Left cardiac atrium (tissue), 4 donors: ENCODE measurements around the gene ZNF407. TPM values are rescaled to one million over a fixed set of nuclear protein-coding genes. Genes with fewer than 3 reads are reported as not detected.
A peak's percentile ranks its signal among the peaks of the same experiment; 100 is the strongest.

Experiments used
- ATAC-seq, 2 donors: fragments of 200-7000 bp; cut with Tn5 transposase; one replicate each; pipeline ENCODE4 v1.9.1; 2020; ENCODE audit warnings: mild to moderate bottlenecking in 2 of 2, moderate library complexity in 2 of 2
- DNase-seq: peaks from one replicate; pipeline ENCODE4 v3.0.0-alpha.2; 2020
- intact Hi-C, 2 donors: fragments of 100-400 bp; cut with DNase I; formaldehyde crosslinking; loops; one replicate each; pipeline versions ENCODE4 v1.14.1 to v1.15.1; 2022 to 2023
- total RNA-seq, 2 donors: library from RNA; stranded (reverse); fragmentation: NEBNext Ultra II Directional; extraction: Animal tissue kit (Norgen Biotek cat#: 25700); gene quantifications; one replicate each; pipeline ENCODE4 v1.2.1, GENCODE V29; 2021
- donor health status: DM: no; HTN: yes; CAD: no.
- donor health status: DM: no; HTN: yes; CAD: no; lungs with severe emphysema.
- donor health status: DM: yes; HTN: yes; CAD: no.
- donor health status: Dilated cardiomyopathy.

ZNF407 gene
- total RNA-seq, 2 donors from 2014 or later: 10.1 to 10.6 TPM

GRCh38 chr18:74745633-74746403 is 148.1 kb downstream of the ZNF407 start:
- ATAC-seq (peak in 1 of 2 donors; percentile 79), DNase-seq (no peak)
- intact Hi-C loops: no loop called here

GRCh38 chr18:74748809-74749208 is 151.1 kb downstream of the ZNF407 start:
- ATAC-seq (no peak), DNase-seq (no peak)
- intact Hi-C loops: no loop called here

GRCh38 chr18:74758995-74759394 is 161.3 kb downstream of the ZNF407 start:
- intact Hi-C loops: no loop called here
- ATAC-seq (no peak), DNase-seq (no peak)

GRCh38 chr18:74760026-74760425 is 162.4 kb downstream of the ZNF407 start:
- intact Hi-C loops: no loop called here

GRCh38 chr18:74760436-74760835 is 162.8 kb downstream of the ZNF407 start:
- intact Hi-C loops: no loop called here
- ATAC-seq (no peak), DNase-seq (no peak)

More at GRCh38 chr18:74760026-74760425, 162.4 kb downstream of the ZNF407 start:
- ATAC-seq (no peak), DNase-seq (no peak)

- intact Hi-C loops: no loop called here
- DNase-seq (no peak), ATAC-seq (no peak)
Observed at GRCh38 chr18:74766251-74766650, 168.6 kb downstream of the ZNF407 start.

- no peak for DNase-seq
- ATAC-seq: no peak
- intact Hi-C loops: no loop called here
Observed at GRCh38 chr18:74768096-74768495, 170.4 kb downstream of the ZNF407 start.

- intact Hi-C loops: no loop called here
- ATAC-seq (no peak), DNase-seq (no peak)
Observed at GRCh38 chr18:74773171-74773624, 175.5 kb downstream of the ZNF407 start.

- intact Hi-C loops: no loop called here
- no peak for DNase-seq
- no peak for ATAC-seq
Observed at GRCh38 chr18:74774486-74774885, 176.8 kb downstream of the ZNF407 start.

GRCh38 chr18:74775239-74775638 is 177.6 kb downstream of the ZNF407 start:
- no peak for DNase-seq
- intact Hi-C loops: no loop called here
- ATAC-seq: no peak

GRCh38 chr18:74778191-74778847 is 180.6 kb downstream of the ZNF407 start:
- intact Hi-C loops: no loop called here
- ATAC-seq (no peak), DNase-seq (no peak)

GRCh38 chr18:74784752-74785151 is 187.1 kb downstream of the ZNF407 start:
- DNase-seq (no peak), ATAC-seq (no peak)
- intact Hi-C loops: no loop called here

- ATAC-seq (no peak), DNase-seq (no peak)
- intact Hi-C loops: no loop called here
Observed at GRCh38 chr18:74785632-74786031, 188.0 kb downstream of the ZNF407 start.

- ATAC-seq: no peak
- intact Hi-C loops: no loop called here
- DNase-seq: no peak
Observed at GRCh38 chr18:74788657-74789056, 191.0 kb downstream of the ZNF407 start.

- no peak for DNase-seq
- no peak for ATAC-seq
- intact Hi-C loops: no loop called here
Observed at GRCh38 chr18:74789078-74789477, 191.4 kb downstream of the ZNF407 start.

- intact Hi-C loops: no loop called here
- ATAC-seq: no peak
- DNase-seq: no peak
Observed at GRCh38 chr18:74790451-74790850, 192.8 kb downstream of the ZNF407 start.

- intact Hi-C loops: no loop called here
- DNase-seq (no peak), ATAC-seq (no peak)
Observed at GRCh38 chr18:74791501-74792194, 194.0 kb downstream of the ZNF407 start.

GRCh38 chr18:74793746-74794145 is 196.1 kb downstream of the ZNF407 start:
- DNase-seq (no peak), ATAC-seq (no peak)
- intact Hi-C loops: no loop called here

- intact Hi-C loops: no loop called here
- ATAC-seq: no peak
Observed at GRCh38 chr18:74795751-74796150, 198.1 kb downstream of the ZNF407 start.

GRCh38 chr18:74796211-74796610 is 198.5 kb downstream of the ZNF407 start:
- DNase-seq: no peak
- intact Hi-C loops: no loop called here
- ATAC-seq: no peak

More at GRCh38 chr18:74795751-74796150, 198.1 kb downstream of the ZNF407 start:
- no peak for DNase-seq
